Measurements from ENCODE around the gene CFAP99.

DNA sequence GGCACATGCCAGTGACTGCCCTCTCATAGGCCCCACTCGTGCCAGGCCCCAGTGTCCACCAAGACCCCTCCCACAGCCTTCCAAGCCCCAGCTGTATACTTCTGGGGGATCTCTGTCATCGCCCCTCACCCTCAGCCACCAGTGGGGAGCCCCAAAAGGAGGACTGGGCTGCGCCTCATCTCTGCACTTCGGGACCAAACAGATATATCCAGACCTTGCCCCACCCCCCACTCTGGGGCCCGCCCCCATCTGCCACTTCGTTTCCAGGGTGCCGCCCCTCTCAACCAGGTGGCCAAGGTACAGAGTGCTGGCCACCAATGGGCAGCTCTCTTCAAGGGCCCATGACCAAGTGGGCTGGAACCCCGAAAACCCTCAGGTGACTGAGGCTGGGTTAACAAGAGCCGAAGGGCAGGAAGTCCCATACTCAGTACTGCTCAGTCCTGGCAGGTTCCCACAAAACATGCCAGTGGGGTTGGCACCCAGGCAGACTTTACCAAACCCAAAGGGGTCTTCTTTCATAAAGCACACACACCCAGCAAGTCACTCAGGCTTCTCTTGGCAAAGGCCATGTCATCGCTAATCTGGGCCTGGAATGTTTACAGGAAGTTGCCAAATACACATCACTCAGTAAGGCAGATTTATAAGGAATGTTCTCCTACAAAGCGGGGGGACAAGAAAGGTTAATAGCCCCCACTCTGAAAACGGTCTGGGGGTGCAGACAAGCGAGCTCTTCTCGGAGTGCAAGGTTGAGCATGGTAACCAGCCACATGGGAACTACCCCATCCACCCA lies 4.7 kb upstream of the CFAP99 start:
- TF ChIP-seq, protein P1, sequence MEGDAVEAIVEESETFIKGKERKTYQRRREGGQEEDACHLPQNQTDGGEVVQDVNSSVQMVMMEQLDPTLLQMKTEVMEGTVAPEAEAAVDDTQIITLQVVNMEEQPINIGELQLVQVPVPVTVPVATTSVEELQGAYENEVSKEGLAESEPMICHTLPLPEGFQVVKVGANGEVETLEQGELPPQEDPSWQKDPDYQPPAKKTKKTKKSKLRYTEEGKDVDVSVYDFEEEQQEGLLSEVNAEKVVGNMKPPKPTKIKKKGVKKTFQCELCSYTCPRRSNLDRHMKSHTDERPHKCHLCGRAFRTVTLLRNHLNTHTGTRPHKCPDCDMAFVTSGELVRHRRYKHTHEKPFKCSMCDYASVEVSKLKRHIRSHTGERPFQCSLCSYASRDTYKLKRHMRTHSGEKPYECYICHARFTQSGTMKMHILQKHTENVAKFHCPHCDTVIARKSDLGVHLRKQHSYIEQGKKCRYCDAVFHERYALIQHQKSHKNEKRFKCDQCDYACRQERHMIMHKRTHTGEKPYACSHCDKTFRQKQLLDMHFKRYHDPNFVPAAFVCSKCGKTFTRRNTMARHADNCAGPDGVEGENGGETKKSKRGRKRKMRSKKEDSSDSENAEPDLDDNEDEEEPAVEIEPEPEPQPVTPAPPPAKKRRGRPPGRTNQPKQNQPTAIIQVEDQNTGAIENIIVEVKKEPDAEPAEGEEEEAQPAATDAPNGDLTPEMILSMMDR (optimal IDR thresholded peaks at IDR 0.05 in 1 of 3, IDR thresholded peaks at IDR 0.05 in 1 of 3, conservative IDR thresholded peaks at IDR 0.05 in 1 of 3; ENCODE audit: extremely low read depth in 1 of 3, insufficient read depth in 2 of 3, low read length in 3 of 3), result no peak
- TF ChIP-seq EZH2 (IDR thresholded peaks at IDR 0.05; ENCODE audit: low read length), result no peak

Data from keratinocyte (primary cell).